ENCODE data around the gene CCR7. TPM values are rescaled to one million over a fixed set of nuclear protein-coding genes. Genes with fewer than 3 reads are reported as not detected.

The CCR7 gene
- polyA plus RNA-seq, 1 of the 3 experiments (the other 2 are of a cell fraction), result not detected

DNA sequence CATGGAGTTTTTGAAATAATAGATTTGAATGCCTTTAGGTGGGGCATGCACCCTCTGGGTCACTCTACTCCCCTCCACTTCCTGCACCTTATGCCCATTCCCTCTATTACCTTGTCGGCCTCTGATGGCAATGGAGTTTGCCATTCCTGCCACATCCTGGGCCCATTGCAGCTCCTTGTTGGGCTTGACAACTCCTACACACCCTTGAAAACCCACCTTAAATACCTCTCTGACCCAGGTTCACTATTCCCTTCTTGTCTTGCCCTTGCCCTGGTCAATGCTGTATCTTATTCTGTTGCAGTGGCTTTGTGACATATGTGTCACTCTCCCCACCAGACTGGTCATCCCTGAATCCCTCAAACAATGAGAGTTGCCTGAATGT, 2.4 kb downstream of the CCR7 start:
- Histone ChIP-seq H3K4me1 (ENCODE audit: control insufficient read depth in 1 of 2, insufficient read depth in 2 of 2, low read depth in 1 of 2, low read length in 1 of 2) (peaks cover 0 to 28% of the 10 kb centered on the region in 2 experiments; a peak in 1 of 4 replicates), H3K36me3 (replicated peaks in 1 of 2; ENCODE audit: control insufficient read depth in 1 of 2, insufficient read depth in 2 of 2, low read length in 1 of 2) (no peaks in the 10 kb centered on the region), H3F3A (replicated peaks; ENCODE audit: insufficient read depth) (no peaks in the 10 kb centered on the region), H3K79me2 (ENCODE audit: insufficient read depth) (no peaks in the 10 kb centered on the region), H3K4me3 (ENCODE audit: low read depth in 2 of 2, low read length in 1 of 2) (no peak overlapping the region), H3K4me2 (no peak overlapping the region), H2AFZ (ENCODE audit: low read depth) (no peak overlapping the region), H3K9ac (no peak overlapping the region), H3K9me3 (0 out of 2 replicates have a peak, but pooled peaks cover 9% of the 10 kb centered on the region), H3K9me2 (no peaks in the 10 kb centered on the region), H3K27me3 (ENCODE audit: insufficient read depth) (peaks cover 11% of the 10 kb centered on the region; the same call in 1 of the 2 replicates), H3K27ac (ENCODE audit: low read depth in 2 of 2, low read length in 1 of 2) (no peak overlapping the region), H4K20me1 (ENCODE audit: insufficient read depth) (no peaks in the 10 kb centered on the region)
- ChIA-PET POLR2A (no interaction called here), CTCF (interaction anchor here (0.8 to 16.9 kb wide), 6 partner anchors 15 to 204 kb away, joined by 3 to 381 read pairs (median 98); partner anchors contain the start of genes GJD3 and IGFBP4)
- DNase-seq, result no peak
- WGBS (ENCODE audit: low lambda C conversion rate), result 80% methylated on average over 1 of the region's 1 CpG
- TF ChIP-seq, protein P1, sequence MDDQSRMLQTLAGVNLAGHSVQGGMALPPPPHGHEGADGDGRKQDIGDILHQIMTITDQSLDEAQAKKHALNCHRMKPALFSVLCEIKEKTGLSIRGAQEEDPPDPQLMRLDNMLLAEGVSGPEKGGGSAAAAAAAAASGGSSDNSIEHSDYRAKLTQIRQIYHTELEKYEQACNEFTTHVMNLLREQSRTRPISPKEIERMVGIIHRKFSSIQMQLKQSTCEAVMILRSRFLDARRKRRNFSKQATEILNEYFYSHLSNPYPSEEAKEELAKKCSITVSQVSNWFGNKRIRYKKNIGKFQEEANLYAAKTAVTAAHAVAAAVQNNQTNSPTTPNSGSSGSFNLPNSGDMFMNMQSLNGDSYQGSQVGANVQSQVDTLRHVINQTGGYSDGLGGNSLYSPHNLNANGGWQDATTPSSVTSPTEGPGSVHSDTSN (IDR thresholded peaks at IDR 0.05), result no peak
- TF ChIP-seq SMC3 (IDR thresholded peaks at IDR 0.05; ENCODE audit: low read depth, low read length), result no peak
- TF ChIP-seq JUND (IDR thresholded peaks at IDR 0.05), result no peak
- TF ChIP-seq NFIC (IDR thresholded peaks at IDR 0.05; ENCODE audit: borderline replicate concordance), result no peak
- TF ChIP-seq, protein P2, sequence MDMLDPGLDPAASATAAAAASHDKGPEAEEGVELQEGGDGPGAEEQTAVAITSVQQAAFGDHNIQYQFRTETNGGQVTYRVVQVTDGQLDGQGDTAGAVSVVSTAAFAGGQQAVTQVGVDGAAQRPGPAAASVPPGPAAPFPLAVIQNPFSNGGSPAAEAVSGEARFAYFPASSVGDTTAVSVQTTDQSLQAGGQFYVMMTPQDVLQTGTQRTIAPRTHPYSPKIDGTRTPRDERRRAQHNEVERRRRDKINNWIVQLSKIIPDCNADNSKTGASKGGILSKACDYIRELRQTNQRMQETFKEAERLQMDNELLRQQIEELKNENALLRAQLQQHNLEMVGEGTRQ (IDR thresholded peaks at IDR 0.05; ENCODE audit: borderline replicate concordance, low read depth, low read length), result no peak
- TF ChIP-seq EP300 (IDR thresholded peaks at IDR 0.05; ENCODE audit: borderline replicate concordance in 1 of 2, low read depth in 1 of 2, low read length in 1 of 2), result no peak
- TF ChIP-seq, protein P3, sequence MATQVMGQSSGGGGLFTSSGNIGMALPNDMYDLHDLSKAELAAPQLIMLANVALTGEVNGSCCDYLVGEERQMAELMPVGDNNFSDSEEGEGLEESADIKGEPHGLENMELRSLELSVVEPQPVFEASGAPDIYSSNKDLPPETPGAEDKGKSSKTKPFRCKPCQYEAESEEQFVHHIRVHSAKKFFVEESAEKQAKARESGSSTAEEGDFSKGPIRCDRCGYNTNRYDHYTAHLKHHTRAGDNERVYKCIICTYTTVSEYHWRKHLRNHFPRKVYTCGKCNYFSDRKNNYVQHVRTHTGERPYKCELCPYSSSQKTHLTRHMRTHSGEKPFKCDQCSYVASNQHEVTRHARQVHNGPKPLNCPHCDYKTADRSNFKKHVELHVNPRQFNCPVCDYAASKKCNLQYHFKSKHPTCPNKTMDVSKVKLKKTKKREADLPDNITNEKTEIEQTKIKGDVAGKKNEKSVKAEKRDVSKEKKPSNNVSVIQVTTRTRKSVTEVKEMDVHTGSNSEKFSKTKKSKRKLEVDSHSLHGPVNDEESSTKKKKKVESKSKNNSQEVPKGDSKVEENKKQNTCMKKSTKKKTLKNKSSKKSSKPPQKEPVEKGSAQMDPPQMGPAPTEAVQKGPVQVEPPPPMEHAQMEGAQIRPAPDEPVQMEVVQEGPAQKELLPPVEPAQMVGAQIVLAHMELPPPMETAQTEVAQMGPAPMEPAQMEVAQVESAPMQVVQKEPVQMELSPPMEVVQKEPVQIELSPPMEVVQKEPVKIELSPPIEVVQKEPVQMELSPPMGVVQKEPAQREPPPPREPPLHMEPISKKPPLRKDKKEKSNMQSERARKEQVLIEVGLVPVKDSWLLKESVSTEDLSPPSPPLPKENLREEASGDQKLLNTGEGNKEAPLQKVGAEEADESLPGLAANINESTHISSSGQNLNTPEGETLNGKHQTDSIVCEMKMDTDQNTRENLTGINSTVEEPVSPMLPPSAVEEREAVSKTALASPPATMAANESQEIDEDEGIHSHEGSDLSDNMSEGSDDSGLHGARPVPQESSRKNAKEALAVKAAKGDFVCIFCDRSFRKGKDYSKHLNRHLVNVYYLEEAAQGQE (IDR thresholded peaks at IDR 0.05; ENCODE audit: low read depth, low read length), result no peak
- TF ChIP-seq NRF1 (IDR thresholded peaks at IDR 0.05; ENCODE audit: low read depth, low read length), result no peak
- no peak for TF ChIP-seq RAD21 (IDR thresholded peaks at IDR 0.05; ENCODE audit: low read length)
- TF ChIP-seq CHD2 (IDR thresholded peaks at IDR 0.05; ENCODE audit: low read length, partially characterized antibody), result no peak

All from SK-N-SH (cell line).